Amniotic stem cell (primary cell): Measurements from ENCODE around the gene WDR27.
"Not testable (repeated sequence)": the region's sequence is repeated elsewhere in the genome, so short reads cannot be mapped to it uniquely, and the experiment has no call there.

ENCODE experiments used
- DNase-seq: peaks from one replicate; lab custom pipeline; 2025; lab: John Stamatoyannopoulos, UW

WDR27 gene

DNA sequence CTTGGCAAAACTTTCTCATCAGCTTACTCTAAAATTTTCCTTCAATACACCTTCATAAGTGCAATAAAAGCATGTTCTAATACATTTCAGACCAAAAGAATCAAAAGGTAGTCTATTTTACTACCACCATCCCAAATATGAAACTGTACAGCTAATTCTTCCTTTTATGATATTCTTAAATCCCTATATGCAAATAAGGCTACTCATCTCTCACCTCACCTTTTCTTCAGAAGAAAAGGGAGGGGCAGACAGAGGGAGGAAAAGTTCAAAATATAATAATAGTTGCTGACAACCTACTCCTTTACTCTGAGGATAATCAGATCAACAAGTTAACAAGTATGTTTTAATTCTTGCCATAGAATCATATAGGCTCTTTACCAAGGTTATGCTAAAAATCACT, 7.5 kb upstream of the WDR27 start:
- DNase-seq, result no peak

DNA sequence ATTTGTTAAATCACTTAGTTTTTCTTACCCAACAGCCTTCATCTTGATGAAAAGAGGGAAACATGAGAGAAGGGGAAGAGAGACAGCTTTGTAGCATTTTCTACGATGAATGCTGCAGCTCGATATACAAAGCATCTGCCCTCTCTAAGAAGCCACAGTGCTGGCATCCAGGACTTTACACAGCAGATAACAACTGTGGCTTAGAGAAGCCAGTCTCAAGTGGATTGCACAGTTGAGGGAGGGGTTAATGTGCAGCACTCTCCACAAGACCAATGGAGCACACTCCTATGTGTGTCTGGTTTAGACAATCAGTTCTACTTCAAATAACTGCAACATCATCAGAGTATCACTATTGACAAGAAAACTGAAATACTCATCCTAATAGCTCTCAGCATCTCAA, 5.9 kb upstream of the WDR27 start:
- no peak for DNase-seq

GRCh38 chr6:169702840-169703246, 1.0 kb upstream of the WDR27 start:
- DNase-seq, result no peak

DNA sequence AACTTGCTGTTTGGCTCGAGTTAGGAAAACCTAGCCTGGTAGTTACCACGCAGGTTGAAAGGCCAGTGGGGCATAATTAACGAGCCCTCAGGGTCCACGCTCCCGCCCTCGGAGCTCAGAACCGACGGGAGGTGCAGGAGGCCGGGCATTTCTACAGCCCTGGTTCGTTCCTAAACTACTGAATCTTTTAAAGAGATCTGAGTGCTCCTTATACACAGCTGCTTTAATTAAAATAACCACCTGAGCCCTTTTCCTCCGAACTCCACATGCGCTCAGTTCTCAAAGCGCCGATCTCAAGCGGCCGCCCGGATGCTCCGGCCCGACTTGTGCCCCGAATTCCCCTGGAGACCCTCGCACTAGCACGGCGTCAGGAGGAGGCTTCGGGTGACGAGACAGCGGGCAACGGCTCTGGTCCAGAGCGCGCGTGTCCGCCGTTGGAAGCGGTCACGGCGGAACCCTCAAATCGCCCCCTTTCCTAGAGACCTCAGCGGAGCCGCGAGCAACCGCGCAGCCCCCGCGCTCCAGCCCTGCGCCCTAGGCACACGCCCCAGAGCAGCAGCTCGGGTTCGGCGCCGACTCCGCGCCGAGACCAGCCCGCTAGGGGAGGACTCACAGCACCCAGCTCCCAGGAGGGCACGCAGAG, 397 bp downstream of the WDR27 start:
- DNase-seq, result no peak

GRCh38 chr6:169700296-169700695, 1.5 kb downstream of the WDR27 start:
- no peak for DNase-seq

GRCh38 chr6:169697115-169697514, 4.7 kb downstream of the WDR27 start:
- DNase-seq, result not testable (repeated sequence)

DNA sequence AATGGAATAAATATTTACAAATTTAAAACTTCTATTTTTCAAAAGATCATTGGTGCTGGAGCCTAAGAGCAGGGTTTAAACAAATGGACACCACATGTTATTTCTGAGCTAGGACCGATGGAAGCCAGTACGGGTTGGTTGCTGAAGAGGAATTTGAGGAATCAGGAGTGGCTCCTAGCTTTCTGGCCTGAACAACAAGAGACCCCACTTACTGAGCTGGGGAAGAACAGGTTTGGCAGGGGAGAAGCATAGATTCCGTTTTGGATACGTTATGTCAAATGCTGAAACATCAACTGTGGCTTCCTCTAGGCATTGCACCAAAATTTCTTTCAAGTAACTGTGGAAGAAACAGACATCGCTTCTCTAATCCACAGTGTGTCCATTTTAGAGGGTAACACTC, 6.7 kb downstream of the WDR27 start:
- no peak for DNase-seq

DNA sequence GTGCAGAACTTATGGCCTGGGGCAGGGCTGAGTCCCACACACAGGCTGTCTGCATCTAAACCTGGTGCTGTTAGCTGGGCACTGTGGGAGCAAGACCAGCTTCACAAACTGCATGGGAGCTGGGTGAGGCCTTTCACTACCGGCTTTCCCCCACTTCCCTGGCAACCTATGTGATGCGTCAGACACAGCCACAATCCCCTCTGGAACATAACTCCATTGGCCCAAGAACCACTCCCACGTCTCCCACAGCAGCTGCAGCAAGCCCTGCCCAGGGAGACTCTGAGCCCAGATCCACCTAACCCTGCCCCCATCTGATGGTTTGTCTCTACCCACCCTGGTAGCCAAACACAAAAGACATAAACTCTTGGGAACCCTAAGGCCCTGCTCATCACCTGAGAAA, 9.3 kb downstream of the WDR27 start:
- DNase-seq, result no peak

DNA sequence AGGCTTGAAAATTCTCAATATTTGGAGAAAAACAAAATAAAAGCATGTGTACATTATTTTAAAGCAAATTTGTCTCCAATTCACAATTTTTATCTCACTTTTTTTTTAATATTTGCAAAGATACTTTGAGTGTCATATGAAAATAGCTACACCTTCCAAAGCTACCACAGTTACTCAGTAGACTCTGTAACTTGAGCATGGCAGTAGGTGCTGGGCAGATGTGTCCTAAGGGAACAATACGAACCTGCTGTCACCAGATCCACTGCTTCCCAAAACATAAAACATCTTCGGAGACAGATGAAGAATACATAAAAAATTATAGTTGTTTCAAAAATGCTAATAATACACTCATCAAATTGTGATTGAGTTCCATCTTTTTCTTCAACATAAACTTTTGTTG, 10.6 kb downstream of the WDR27 start:
- no peak for DNase-seq

DNA sequence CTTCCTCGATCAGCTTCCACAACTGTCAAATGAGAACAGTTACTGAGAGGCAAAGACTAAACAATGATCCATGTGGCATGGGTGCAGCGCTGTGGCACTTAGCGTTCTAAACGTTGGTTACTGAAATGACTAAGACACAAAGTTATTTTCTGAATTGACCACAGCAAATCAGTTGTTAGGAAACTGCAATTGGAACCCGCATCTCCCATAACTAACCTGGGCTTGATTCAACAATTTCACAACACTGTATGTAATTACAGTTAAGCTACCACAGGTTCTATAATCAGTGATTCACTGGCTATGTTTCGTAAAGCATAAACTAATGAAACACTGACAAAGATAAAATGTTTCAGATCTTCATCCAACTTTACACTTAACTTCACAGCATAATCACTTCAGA, 12.5 kb downstream of the WDR27 start:
- no peak for DNase-seq

GRCh38 chr6:169685860-169686259, 16.0 kb downstream of the WDR27 start:
- no peak for DNase-seq

DNA sequence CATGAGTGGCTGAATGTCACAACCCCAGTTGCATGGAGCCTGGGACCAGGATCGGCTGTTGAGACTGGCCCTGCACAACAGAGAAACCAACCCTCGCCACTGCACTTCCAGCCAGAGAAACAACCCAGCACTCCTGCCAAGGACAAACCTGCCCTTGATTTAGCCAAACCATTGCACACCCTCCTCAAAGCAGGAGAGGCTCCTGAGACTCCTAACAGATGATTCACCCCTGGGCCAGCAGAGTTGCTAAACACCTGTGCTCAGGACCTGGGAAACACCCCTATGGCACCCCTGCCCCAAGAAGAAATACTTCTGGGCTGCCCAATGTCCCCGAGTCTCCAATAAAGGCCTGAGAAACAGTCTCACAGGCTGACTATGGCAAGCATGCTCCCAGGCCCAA, 17.8 kb downstream of the WDR27 start:
- DNase-seq, result no peak

DNA sequence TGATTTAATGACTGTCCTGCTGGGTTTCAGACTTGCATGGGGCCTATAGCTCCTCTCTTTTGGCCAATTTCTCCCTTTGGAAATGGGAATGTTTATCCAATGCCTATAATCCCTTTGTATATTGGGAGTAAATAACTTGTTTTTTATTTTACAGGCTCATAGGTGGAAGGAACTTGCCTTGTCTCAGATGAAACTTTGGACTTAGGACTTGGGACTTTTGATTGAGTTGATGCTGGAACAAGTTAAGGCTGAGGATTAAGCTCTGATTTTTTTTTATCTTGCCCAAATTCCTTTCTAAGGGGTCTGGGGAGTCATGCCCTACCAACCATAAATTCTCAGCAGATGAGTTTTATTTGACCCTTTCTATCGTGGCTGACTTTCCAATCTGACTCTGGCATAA, 23.5 kb downstream of the WDR27 start:
- no peak for DNase-seq

DNA sequence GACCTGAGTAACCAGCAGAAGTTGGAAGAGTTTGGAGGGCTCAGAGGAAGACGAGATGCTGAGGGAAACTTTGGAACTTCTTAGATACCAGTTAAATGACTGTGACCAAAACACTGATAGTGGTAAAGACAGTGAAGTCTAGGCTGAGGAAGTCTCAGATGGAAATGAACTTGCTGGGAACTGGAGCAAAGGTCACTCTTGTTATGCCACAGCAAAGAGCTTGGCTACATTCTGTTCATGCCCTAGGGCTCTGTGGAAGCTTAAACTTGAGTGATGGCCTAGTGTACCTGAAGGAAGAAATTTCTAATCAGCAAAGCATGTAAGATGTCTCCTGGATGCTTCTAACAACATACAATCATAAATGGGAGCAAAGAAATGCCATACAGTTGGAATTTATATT, 24.7 kb downstream of the WDR27 start:
- no peak for DNase-seq

GRCh38 chr6:169675011-169675410, 26.8 kb downstream of the WDR27 start:
- no peak for DNase-seq

GRCh38 chr6:169671563-169671962, 30.3 kb downstream of the WDR27 start:
- no peak for DNase-seq

GRCh38 chr6:169669889-169670288, 31.9 kb downstream of the WDR27 start:
- no peak for DNase-seq

- DNase-seq, result no peak
These were observed 32.7 kb downstream of the WDR27 start for GRCh38 chr6:169669147-169669546.

DNA sequence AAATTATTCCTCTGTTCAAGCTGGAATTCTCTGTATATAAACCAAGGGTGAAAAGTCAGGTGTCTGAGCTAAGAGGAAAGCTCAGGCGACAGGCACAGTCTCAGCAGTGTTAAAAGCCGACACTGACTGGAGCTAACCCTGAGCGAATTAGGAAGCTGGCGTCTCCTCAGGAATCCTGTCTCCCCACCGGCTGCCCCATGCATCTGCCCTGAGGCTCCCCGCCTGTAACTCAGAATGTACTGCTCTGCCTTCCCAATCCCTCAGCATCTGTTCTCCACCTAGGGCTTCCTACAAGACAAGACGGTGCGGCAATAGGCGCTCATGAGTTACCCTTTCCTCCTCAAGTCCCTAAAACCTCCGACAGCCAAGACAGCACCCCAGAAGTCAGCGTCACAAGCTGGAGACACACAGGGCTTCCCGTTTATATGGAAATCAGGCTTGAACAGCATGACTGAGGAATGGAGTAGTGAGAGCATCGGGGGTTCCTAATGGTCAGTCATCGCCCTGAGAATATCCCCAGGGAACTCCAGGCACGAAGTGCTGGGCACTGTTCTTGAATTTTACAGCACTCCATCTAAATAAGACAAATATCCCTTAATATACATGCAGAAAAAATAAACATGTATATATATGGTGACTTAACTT, 33.5 kb downstream of the WDR27 start:
- no peak for DNase-seq

GRCh38 chr6:169667716-169668115, 34.1 kb downstream of the WDR27 start:
- no peak for DNase-seq

DNA sequence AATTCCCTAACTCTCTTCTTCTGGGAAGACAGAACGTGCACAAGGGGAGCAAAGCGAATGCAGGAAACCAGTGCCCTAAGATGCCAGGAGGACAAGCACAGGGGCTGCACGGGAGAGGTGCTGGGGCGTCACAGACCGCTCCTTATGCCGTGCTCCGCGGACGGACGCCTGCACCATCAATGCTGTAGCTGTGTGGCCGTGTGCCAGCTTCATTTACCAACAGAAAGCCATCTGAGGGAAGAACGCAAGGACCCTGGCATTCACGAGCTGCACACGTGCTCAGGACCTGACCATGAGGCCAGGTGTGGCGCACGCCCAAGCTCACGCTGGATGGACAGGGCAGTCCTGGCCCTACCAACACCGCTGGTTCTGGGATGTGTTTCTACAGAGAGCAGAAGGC, 35.4 kb downstream of the WDR27 start:
- DNase-seq, result no peak

DNA sequence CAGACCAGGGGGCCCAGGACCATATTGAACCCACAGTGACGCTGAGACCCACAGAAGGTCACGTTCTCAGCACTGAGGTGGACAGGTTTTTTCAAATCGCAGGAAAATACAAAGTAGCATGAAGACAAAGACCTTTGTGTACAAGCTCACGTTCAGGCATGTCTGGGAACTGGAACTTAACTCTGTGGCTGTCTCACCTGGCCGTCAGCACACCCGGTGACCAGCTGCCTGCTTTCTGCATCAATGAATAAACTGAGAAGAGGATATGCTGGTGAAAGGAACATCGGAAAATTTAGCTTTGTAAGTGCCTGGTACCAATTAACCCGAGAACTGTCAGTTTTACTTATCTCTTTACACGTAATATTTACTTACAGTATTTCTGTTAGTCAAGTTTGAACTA, 36.5 kb downstream of the WDR27 start:
- DNase-seq, result no peak

- no peak for DNase-seq
These were observed 37.6 kb downstream of the WDR27 start for GRCh38 chr6:169664227-169664626.

DNA sequence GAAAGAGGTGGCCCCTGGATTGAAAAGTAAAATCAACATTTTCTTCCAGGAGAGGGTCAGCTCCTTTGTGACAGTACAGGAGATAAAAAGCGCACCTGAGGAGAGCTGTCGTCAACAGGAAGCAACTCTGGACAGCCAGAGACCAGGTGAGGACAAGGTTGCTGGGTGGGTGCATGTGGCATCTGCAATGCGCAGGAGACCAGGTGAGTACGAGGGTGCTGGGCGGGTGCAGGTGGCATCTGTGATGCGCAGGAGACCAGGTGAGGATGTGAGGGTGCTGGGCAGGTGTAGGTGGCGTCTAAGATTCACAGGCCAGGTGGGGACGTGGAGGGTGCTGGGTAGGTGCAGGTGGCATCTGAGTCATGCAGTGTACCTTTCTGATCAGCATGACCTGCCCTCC, 38.4 kb downstream of the WDR27 start:
- no peak for DNase-seq
